Pancreas (tissue), 10 donors: Measurements from ENCODE around the gene CTIF. TPM values are rescaled to one million over a fixed set of nuclear protein-coding genes. Genes with fewer than 3 reads are reported as not detected.
"Not testable (repeated sequence)": the region's sequence is repeated elsewhere in the genome, so short reads cannot be mapped to it uniquely, and the experiment has no call there.

Experiments used
- ATAC-seq, 4 donors: fragments of 200-7000 bp; cut with Tn5 transposase; one replicate each; pipeline versions ENCODE4 v1.8.0 to v1.9.1; 2020; ENCODE audit warnings: mild to moderate bottlenecking in 4 of 4, moderate library complexity in 4 of 4
- DNase-seq, 6 donors: peaks; one replicate each; pipeline ENCODE4 v3.0.0-alpha.2; 2020
- FAIRE-seq: peaks from 2 replicates; lab custom pipeline; 2012; peaks lifted over from hg19 to GRCh38; lab: Jason Lieb, UNC
- H3K27ac ChIP-seq, 4 donors: fragments of 200-600 bp; sonication (generic); 1 replicate in 3 of 4; 2 replicates in 1 of 4; pipeline versions ENCODE4 v1.5.0 to v1.8.0; 2020
- H3K27me3 ChIP-seq, 4 donors: fragments of 200-600 bp; one replicate each; pipeline ENCODE4 v1.8.0; 2021
- H3K36me3 ChIP-seq, 3 donors: fragments of 200-600 bp; sonication (generic) in 1 of 3; one replicate each; pipeline versions ENCODE4 v1.5.0 to v1.8.0; 2020 to 2021
- H3K4me1 ChIP-seq, 3 donors: fragments of 200-600 bp; one replicate each; pipeline ENCODE4 v1.8.0; 2021
- H3K4me3 ChIP-seq, 4 donors: fragments of 200-600 bp; sonication (generic) in 2 of 4; one replicate each; pipeline versions ENCODE4 v1.5.0 to v1.8.0; 2020 to 2021
- H3K9me3 ChIP-seq, 4 donors: fragments of 200-600 bp; one replicate each; pipeline ENCODE4 v1.8.0; 2021
- WGBS, 2 donors: extraction: QIAGEN DNeasy Blood & Tissue Kit; methylation state at CpG; one replicate each; pipeline ENCODE4 v1.1.7; 2013; 5-methylcytosine and 5-hydroxymethylcytosine counted together
- intact Hi-C, 3 donors: fragments of 100-400 bp; cut with DNase I; formaldehyde crosslinking; loops; one replicate each; pipeline versions ENCODE4 v1.11.1 to v1.14.2; 2022
- polyA plus RNA-seq, 2 donors: library from polyadenylated mRNA; stranded (reverse); fragments of 200-250 nt; gene quantifications; one replicate each; pipeline ENCODE4 v1.2.3, GENCODE V29; 2013
- total RNA-seq, 6 donors: library from RNA; stranded (reverse); fragmentation: NEBNext Ultra II Directional in 4 of 6; extraction: Animal tissue kit (Norgen Biotek cat#: 25700) in 4 of 6; gene quantifications; one replicate each; pipeline versions ENCODE4 v1.2.1 to v1.2.4, GENCODE V29; 2021 to 2023
- TF ChIP-seq, protein P1 (sequence below), 4 donors: fragments of 200-600 bp; sonication (generic) in 3 of 4; IDR thresholded peaks; one replicate each; pipeline versions ENCODE4 v1.5.0 to v1.8.0; 2021; ENCODE audit warnings: antibody characterized with exemption in 4 of 4
- donor health status: healthy with polysubstance abuse.
- donor health status: DM: no; HTN: no; CAD: no; lungs with moderate emphysema.
- donor health status: DM: no; HTN: no; CAD: no.
- donor health status: control.
- donor health status: control.
- donor health status: Bipolar disorder and iron deficiency.
- donor health status: DM: yes; HTN: yes; CAD: no.
- donor health status: DM: no; HTN: no; CAD: no.
- donor health status: DM: no; HTN: no; CAD: no.
- donor health status: DM: yes; HTN: yes; CAD: no.

The CTIF gene
- total and polyA plus RNA-seq, 8 donors, result 15.1 to 27.4 (median 16.7) TPM

- WGBS, 2 donors, result 68 to 72% methylated on average over 5 of the region's 5 CpGs
- ATAC-seq (no peak), DNase-seq (no peak)
Measured at GRCh38 chr18:48869591-48869990, 330.8 kb downstream of the CTIF start.

GRCh38 chr18:48870926-48871325, 332.1 kb downstream of the CTIF start:
- FAIRE-seq, intact Hi-C loops, H3K27ac ChIP-seq, H3K4me1 ChIP-seq, ATAC-seq, H3K9me3 ChIP-seq, H3K27me3 ChIP-seq, H3K4me3 ChIP-seq, H3K36me3 ChIP-seq: not testable (repeated sequence)
- peak in 1 of 6 donors; percentile 37 for DNase-seq
- WGBS, 2 donors, result 86 to 95% methylated on average over 11 to 13 of the region's 13 CpGs

More at GRCh38 chr18:48869591-48869990, 330.8 kb downstream of the CTIF start:
- Histone ChIP-seq H3K9me3 (no peaks in the 10 kb centered on the region), H3K27ac (no peak overlapping the region), H3K4me1 (no peaks in the 10 kb centered on the region), H3K36me3 (no peaks in the 10 kb centered on the region), H3K27me3 (no peaks in the 10 kb centered on the region), H3K4me3 (no peak overlapping the region)
- FAIRE-seq, result no peak
- TF ChIP-seq, protein P1, sequence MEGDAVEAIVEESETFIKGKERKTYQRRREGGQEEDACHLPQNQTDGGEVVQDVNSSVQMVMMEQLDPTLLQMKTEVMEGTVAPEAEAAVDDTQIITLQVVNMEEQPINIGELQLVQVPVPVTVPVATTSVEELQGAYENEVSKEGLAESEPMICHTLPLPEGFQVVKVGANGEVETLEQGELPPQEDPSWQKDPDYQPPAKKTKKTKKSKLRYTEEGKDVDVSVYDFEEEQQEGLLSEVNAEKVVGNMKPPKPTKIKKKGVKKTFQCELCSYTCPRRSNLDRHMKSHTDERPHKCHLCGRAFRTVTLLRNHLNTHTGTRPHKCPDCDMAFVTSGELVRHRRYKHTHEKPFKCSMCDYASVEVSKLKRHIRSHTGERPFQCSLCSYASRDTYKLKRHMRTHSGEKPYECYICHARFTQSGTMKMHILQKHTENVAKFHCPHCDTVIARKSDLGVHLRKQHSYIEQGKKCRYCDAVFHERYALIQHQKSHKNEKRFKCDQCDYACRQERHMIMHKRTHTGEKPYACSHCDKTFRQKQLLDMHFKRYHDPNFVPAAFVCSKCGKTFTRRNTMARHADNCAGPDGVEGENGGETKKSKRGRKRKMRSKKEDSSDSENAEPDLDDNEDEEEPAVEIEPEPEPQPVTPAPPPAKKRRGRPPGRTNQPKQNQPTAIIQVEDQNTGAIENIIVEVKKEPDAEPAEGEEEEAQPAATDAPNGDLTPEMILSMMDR (IDR thresholded peaks at IDR 0.05), result no peak
- intact Hi-C loops, result no loop called here

DNA sequence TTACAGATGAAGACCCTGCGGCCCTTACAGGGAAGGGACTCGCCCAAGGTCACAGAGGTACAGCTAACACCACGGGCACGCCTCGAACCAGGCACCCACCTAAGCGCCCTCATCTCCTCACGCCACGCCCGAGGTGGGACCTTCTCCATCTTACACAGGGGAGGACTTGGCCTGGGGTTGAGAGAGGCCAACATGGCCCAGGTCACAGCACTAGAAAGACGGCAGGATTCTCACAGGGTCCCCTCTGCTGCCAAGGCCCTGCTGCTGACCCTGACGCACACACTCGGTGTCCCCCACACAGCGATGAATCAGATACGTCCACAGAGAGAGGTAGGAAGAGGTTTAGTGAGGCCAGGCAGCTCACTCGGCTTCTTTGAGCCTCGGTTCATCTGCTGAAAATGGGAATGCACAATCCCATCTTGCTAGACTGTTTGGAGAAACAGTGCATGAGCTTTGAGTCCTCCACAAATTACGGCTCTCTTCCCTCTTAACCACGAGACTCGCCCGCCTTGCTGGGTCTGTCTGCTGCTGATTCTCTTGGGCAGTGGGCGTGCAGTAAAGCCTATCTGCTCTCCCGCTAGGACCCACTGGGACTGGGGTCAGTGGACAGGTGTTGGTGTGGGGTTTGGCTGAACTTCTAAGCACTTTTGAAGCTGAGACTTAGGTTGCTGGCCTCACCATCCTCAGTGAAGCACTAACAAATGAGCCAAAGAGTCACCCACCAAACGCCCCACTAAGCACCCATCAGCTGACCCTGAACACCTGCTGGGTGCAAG, 332.7 kb downstream of the CTIF start:
- intact Hi-C loops, result no loop called here
- FAIRE-seq (no peak), ATAC-seq (no peak), DNase-seq (peak in 1 of 6 donors; percentile 44)
- TF ChIP-seq, protein P1 (IDR thresholded peaks at IDR 0.05), result no peak
- H3K4me3 ChIP-seq, result no peak overlapping the region
- no peaks in the 10 kb centered on the region for H3K27me3 ChIP-seq
- H3K36me3 ChIP-seq, result no peaks in the 10 kb centered on the region
- WGBS, 2 donors, result 81 to 87% methylated on average over 23 of the region's 23 CpGs
- H3K4me1 ChIP-seq, result no peaks in the 10 kb centered on the region
- H3K27ac ChIP-seq, result no peak overlapping the region
- H3K9me3 ChIP-seq, result no peaks in the 10 kb centered on the region

DNA sequence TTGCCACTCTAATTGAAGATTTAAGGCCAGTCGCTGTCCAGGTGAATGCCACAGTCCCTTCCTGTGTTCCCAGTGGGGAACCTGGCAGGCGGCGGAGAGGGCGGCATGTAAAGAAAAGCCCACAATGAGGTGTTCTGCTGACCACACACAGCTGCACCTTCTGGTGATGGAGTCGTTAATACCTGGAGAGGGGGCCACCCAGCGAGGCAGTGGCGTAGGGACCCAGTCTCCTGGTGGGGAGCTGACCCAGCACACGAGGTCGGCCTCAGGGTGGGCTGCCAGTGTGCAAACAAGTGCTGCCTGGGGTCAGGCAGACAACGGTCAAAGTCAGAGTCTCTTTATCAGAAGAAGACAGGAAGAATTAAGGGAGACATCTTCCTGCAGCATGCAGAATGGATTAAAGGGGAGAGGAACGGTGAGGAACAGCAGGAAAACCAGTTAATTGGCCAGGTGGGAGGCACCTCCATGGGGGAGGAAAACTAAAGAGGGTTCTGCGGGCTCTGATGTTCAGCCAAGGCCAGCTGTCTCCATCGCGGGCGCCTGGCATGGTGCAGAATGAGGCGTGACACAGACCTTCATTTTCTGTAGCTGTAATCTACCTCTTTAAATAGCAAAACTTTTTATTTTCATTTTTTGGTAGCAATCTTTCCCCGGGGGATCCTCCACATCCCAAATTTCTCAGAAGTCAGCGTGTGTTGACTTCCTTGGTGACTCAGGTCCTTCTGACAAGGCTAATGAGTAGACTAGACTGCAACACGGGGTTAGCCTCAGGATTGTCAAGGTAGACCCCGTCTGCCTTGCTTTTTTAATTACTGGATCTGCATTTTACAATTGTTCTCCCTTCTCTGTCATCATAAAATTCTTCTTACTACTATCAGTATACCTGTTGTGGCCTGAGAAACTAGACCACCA, 333.7 kb downstream of the CTIF start:
- Histone ChIP-seq H3K27me3 (no peaks in the 10 kb centered on the region), H3K27ac (peak overlapping the region in 1 of 4 donors; percentile 27), H3K9me3 (no peaks in the 10 kb centered on the region), H3K36me3 (no peaks in the 10 kb centered on the region), H3K4me3 (no peak overlapping the region), H3K4me1 (no peaks in the 10 kb centered on the region)
- ATAC-seq, result peak in 2 of 4 donors; percentile 12 to 20
- 75 to 80% methylated on average over 20 of the region's 20 CpGs for WGBS, 2 donors
- DNase-seq, result peak in 1 of 6 donors; percentile 41
- FAIRE-seq, result no peak
- TF ChIP-seq, protein P1 (IDR thresholded peaks at IDR 0.05), result no peak
- intact Hi-C loops, result no loop called here

GRCh38 chr18:48874233-48874632, 335.4 kb downstream of the CTIF start:
- no peaks in the 10 kb centered on the region for H3K27me3 ChIP-seq
- intact Hi-C loops, result no loop called here
- H3K36me3 ChIP-seq, result no peaks in the 10 kb centered on the region
- no peak for DNase-seq
- H3K9me3 ChIP-seq, result no peaks in the 10 kb centered on the region
- ATAC-seq, result no peak
- FAIRE-seq, result no peak
- 80 to 86% methylated on average over 5 of the region's 5 CpGs for WGBS, 2 donors
- H3K4me3 ChIP-seq, result no peak overlapping the region
- TF ChIP-seq, protein P1 (IDR thresholded peaks at IDR 0.05), result no peak
- no peaks in the 10 kb centered on the region for H3K4me1 ChIP-seq
- H3K27ac ChIP-seq, result no peak overlapping the region
